RPMI8226 (cell line): Measurements from ENCODE around the gene SHMT2.

Source experiments
- DNase-seq: peaks from one replicate; pipeline ENCODE4 v3.0.0-alpha.2; 2015

The SHMT2 gene

GRCh38 chr12:57198329-57198728 lies 31.2 kb upstream of the SHMT2 start:
- DNase-seq = no peak

- no peak for DNase-seq
Observed at GRCh38 chr12:57199191-57199590, 30.3 kb upstream of the SHMT2 start.

GRCh38 chr12:57200497-57200896 lies 29.0 kb upstream of the SHMT2 start:
- DNase-seq = no peak

GRCh38 chr12:57201219-57201618 lies 28.3 kb upstream of the SHMT2 start:
- no peak for DNase-seq

- DNase-seq = no peak
Observed at GRCh38 chr12:57201631-57202030, 27.9 kb upstream of the SHMT2 start.

GRCh38 chr12:57202321-57202720 lies 27.2 kb upstream of the SHMT2 start:
- no peak for DNase-seq

GRCh38 chr12:57203201-57203600 lies 26.3 kb upstream of the SHMT2 start:
- DNase-seq = no peak

GRCh38 chr12:57203791-57204190 lies 25.7 kb upstream of the SHMT2 start:
- DNase-seq = no peak

- no peak for DNase-seq
Observed at GRCh38 chr12:57204454-57204853, 25.1 kb upstream of the SHMT2 start.

- DNase-seq = no peak
Observed at GRCh38 chr12:57205186-57205585, 24.3 kb upstream of the SHMT2 start.

- no peak for DNase-seq
Observed at GRCh38 chr12:57205931-57206330, 23.6 kb upstream of the SHMT2 start.

- DNase-seq = no peak
Observed at GRCh38 chr12:57207731-57208630, 21.5 kb upstream of the SHMT2 start.

GRCh38 chr12:57208631-57209282 lies 20.8 kb upstream of the SHMT2 start:
- no peak for DNase-seq

GRCh38 chr12:57209916-57210315 lies 19.6 kb upstream of the SHMT2 start:
- DNase-seq = no peak

GRCh38 chr12:57210461-57210860 lies 19.1 kb upstream of the SHMT2 start:
- DNase-seq = no peak

- DNase-seq = peak; percentile 83
Observed at GRCh38 chr12:57210926-57211692, 18.4 kb upstream of the SHMT2 start.

- no peak for DNase-seq
Observed at GRCh38 chr12:57211791-57212700, 17.5 kb upstream of the SHMT2 start.

GRCh38 chr12:57212701-57213057 lies 16.8 kb upstream of the SHMT2 start:
- DNase-seq = no peak

GRCh38 chr12:57213058-57213715 lies 16.3 kb upstream of the SHMT2 start:
- peak; percentile 82 for DNase-seq

- DNase-seq = no peak
Observed at GRCh38 chr12:57213763-57214397, 15.6 kb upstream of the SHMT2 start.

GRCh38 chr12:57214398-57214781 lies 15.1 kb upstream of the SHMT2 start:
- peak; percentile 82 for DNase-seq

GRCh38 chr12:57215065-57215464 lies 14.4 kb upstream of the SHMT2 start:
- DNase-seq = no peak
